ENCODE data around the gene CCNL1.

GRCh38 chr3:157172746-157173145 lies 12.8 kb upstream of the CCNL1 start:
- no peak for TF ChIP-seq BHLHE40 (IDR thresholded peaks at IDR 0.05; ENCODE audit: low read depth, low read length)
- TF ChIP-seq CHD1 (IDR thresholded peaks at IDR 0.05; ENCODE audit: low read depth, low read length): no peak

Measured in IMR-90 (cell line).